GM12875 (cell line): ENCODE data around the gene TWF2.
A peak's percentile ranks its signal among the peaks of the same experiment; 100 is the strongest.

Experiments
- H3K4me3 ChIP-seq: one replicate; pipeline ENCODE4 v1.5.1; 2011; ENCODE audit warnings: low read depth, low read length, control low read depth
- TF ChIP-seq, protein P1 (sequence below): IDR thresholded peaks from 2 replicates; pipeline ENCODE4 v1.5.1; 2011; ENCODE audit warnings: low read depth, mild to moderate bottlenecking, control low read depth, inconsistent platforms, low read length, moderate library complexity, borderline replicate concordance; ENCODE audit not compliant: insufficient read depth

Gene TWF2

DNA sequence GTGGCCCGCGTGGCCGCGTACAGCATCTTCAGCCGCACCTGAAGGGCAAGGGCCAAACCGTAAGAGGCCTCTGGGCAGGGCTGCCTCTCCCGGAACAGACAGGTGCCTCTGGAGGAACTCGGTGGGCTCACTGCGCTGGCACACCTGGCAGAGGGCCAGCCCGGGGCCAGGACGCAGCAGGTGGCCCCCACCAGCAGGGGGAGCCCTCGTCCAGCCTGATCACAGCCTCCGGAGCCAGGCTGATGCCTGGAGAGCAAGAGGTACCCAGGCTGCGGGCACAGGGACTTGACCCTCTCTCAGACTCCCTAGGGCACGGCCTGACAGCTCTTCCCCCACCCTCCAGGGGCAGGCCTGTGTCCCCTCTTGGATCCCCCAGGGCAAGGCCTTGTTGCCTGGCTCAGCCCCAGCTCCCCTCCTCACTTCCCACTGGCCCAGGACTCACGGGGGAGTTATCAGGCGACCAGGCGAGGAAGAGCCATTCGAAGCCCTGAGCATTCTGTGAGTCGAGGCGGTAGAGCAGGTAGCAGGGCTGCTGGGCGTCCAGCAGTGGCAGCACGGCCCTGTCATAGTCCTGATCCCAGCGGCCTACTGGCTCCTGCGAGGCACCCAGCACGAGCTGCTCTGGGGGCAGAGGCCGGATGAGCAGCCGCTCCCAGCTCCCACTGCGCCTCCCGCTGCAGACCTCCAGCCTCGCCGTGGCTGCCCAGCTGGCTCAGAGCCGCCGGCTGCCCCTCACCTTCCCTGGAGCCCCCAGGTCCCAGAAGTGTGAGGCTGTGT, 7.3 kb downstream of the TWF2 start:
- TF ChIP-seq, protein P1, sequence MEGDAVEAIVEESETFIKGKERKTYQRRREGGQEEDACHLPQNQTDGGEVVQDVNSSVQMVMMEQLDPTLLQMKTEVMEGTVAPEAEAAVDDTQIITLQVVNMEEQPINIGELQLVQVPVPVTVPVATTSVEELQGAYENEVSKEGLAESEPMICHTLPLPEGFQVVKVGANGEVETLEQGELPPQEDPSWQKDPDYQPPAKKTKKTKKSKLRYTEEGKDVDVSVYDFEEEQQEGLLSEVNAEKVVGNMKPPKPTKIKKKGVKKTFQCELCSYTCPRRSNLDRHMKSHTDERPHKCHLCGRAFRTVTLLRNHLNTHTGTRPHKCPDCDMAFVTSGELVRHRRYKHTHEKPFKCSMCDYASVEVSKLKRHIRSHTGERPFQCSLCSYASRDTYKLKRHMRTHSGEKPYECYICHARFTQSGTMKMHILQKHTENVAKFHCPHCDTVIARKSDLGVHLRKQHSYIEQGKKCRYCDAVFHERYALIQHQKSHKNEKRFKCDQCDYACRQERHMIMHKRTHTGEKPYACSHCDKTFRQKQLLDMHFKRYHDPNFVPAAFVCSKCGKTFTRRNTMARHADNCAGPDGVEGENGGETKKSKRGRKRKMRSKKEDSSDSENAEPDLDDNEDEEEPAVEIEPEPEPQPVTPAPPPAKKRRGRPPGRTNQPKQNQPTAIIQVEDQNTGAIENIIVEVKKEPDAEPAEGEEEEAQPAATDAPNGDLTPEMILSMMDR: peak; percentile 98
- no peak overlapping the region for H3K4me3 ChIP-seq

DNA sequence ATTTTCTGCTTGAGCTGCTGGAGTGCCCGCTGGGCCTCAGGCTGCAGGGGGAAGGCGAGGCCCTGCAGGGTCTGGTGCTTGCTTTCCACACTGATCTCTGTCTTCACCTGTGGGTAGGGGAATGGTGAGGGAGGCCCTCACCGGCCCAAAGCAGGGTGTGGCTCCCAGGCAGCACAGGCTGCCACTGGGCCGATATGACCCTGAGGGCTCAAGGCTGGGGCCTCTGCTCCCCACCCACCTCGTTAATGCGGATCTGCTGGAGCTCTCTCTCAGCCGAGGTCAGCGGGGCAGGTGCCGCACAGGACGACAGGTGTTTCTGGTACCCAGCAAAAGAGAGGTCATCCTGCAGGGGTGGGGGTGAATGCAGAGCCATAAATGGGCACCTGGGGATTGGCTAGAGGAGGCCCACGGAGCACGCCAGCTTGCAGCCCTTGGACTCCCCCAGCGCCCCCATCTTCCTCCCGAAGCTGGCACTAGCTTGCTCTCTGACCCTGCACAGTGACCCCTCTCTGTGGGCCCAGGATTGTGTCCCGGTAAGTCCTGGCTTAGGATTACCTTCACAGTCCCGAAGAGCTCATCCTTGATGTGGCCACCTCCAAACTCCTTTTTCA, 8.0 kb downstream of the TWF2 start:
- TF ChIP-seq, protein P1: no peak

GRCh38 chr3:52230461-52230860, 8.5 kb downstream of the TWF2 start:
- H3K4me3 ChIP-seq: no peak overlapping the region
- TF ChIP-seq, protein P1: no peak

More for the DNA sequence above, 8.0 kb downstream of the TWF2 start:
- H3K4me3 ChIP-seq: no peak overlapping the region

DNA sequence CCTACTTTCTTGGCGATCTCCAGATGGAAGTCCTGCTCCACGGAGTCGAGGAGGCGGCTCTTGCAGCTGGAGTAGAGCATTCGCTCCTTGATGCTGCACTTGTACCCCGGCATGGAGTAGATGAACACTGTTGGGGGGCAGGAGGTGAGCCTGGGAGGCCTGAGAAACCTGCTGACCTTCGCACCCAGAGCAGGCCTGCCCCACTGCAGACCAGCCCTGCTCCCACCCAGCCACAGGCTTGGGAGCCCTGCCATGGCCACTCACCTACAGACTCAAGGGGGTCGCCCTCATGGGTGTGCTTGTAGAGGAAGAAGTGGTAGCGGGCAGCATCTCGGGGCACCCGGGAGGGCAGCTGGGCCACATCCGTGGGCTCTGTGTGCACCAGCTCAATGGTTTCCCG, 9.3 kb downstream of the TWF2 start:
- TF ChIP-seq, protein P1: no peak
- H3K4me3 ChIP-seq: no peak overlapping the region

DNA sequence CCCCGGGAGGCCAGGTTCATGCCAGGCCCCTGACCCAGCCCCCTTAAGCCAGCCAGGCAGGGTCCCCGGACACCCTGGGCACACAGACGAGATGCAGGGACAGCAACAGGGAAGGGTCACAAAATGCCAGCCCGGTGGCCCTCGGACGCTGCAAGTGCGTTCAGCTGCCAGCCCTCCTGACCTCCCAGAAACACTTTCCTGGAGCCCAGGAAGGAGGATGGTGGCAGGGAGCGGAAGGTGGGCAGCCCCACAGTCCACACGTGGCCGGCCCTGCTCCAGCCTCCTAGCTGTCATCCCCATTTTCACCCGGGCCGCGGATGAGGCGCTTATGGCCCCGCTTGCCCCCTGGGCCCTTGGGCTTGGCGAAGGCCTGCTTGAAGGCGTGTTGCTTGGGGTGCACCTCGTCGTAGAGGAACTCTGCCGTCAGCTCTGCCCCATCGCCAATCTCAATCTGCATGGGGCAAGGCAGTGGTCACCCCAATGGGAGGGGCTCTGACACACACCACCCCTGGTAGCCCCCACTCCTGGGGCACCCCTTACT, 10.1 kb downstream of the TWF2 start:
- H3K4me3 ChIP-seq: no peak overlapping the region
- TF ChIP-seq, protein P1: no peak

GRCh38 chr3:52228266-52228665, 10.7 kb downstream of the TWF2 start:
- TF ChIP-seq, protein P1: no peak
- no peak overlapping the region for H3K4me3 ChIP-seq
